Loucy (cell line): Measurements from ENCODE around the gene VWA8.

Source experiments
- H2AFZ ChIP-seq: fragments of 200-600 bp; sonication (generic); 2 replicates; pipeline ENCODE4 v1.6.0; 2016; ENCODE audit warnings: antibody characterized with exemption, mild to moderate bottlenecking, low read length, moderate library complexity
- H3F3A ChIP-seq: fragments of 200-600 bp; 2 replicates; pipeline ENCODE4 v1.6.0; 2016; ENCODE audit warnings: antibody characterized with exemption, low read depth, mild to moderate bottlenecking
- H3K27me3 ChIP-seq: fragments of 200-600 bp; sonication (generic); 2 replicates; pipeline ENCODE4 v1.6.1; 2014; ENCODE audit warnings: low read length, mild to moderate bottlenecking; ENCODE audit not compliant: insufficient read depth, poor library complexity, severe bottlenecking
- H3K36me3 ChIP-seq: fragments of 200-600 bp; sonication (generic); 2 replicates; pipeline ENCODE4 v1.6.1; 2016; ENCODE audit warnings: low read length; ENCODE audit not compliant: insufficient read depth
- H3K4me1 ChIP-seq: fragments of 200-600 bp; sonication (generic); 2 replicates; pipeline ENCODE4 v1.5.1; 2014; ENCODE audit warnings: low read length, mild to moderate bottlenecking; ENCODE audit not compliant: insufficient read depth, poor library complexity, severe bottlenecking
- H3K4me2 ChIP-seq: fragments of 200-600 bp; sonication (generic); 2 replicates; pipeline ENCODE4 v1.6.0; 2014; ENCODE audit warnings: antibody characterized with exemption, low read length, low read depth, mild to moderate bottlenecking; ENCODE audit not compliant: poor library complexity, severe bottlenecking
- H3K4me3 ChIP-seq: fragments of 200-600 bp; sonication (generic); 2 replicates; pipeline ENCODE4 v1.5.1; 2014; ENCODE audit warnings: low read length, mild to moderate bottlenecking, mixed read lengths; ENCODE audit not compliant: poor library complexity, severe bottlenecking
- H3K79me2 ChIP-seq: fragments of 200-600 bp; sonication (generic); 2 replicates; pipeline ENCODE4 v1.6.1; 2014; ENCODE audit warnings: low read length; ENCODE audit not compliant: insufficient read depth
- H3K9ac ChIP-seq: fragments of 200-600 bp; sonication (generic); 2 replicates; pipeline ENCODE4 v1.6.0; 2014; ENCODE audit warnings: mild to moderate bottlenecking, low read depth, low read length, moderate library complexity; ENCODE audit not compliant: poor library complexity, severe bottlenecking
- H3K9me2 ChIP-seq: fragments of 200-600 bp; sonication (generic); replicated peaks from 2 replicates; pipeline ENCODE4 v1.6.1; 2016; ENCODE audit warnings: low read depth, low read length, mixed read lengths
- H3K9me3 ChIP-seq: fragments of 200-600 bp; sonication (generic); 2 replicates; pipeline ENCODE4 v1.6.1; 2014; ENCODE audit warnings: mild to moderate bottlenecking, antibody characterized with exemption, low read length, low read depth; ENCODE audit not compliant: insufficient read depth
- H4K20me1 ChIP-seq: fragments of 200-600 bp; sonication (generic); 2 replicates; pipeline ENCODE4 v1.6.0; 2014; ENCODE audit warnings: antibody characterized with exemption, low read length, mild to moderate bottlenecking; ENCODE audit not compliant: insufficient read depth, poor library complexity, severe bottlenecking
- CTCF ChIP-seq: fragments of 200-600 bp; sonication (generic); conservative IDR thresholded peaks from 2 replicates; pipeline ENCODE4 v1.5.1; 2014; ENCODE audit warnings: mild to moderate bottlenecking, antibody characterized with exemption, low read length
- EZH2phosphoT487 ChIP-seq: fragments of 200-600 bp; IDR thresholded peaks from 2 replicates; pipeline ENCODE4 v1.6.1; 2018; ENCODE audit warnings: antibody characterized with exemption, mild to moderate bottlenecking, moderate library complexity, borderline replicate concordance

The VWA8 gene

GRCh38 chr13:41775251-41775650 lies 185.7 kb downstream of the VWA8 start:
- H3K4me1 ChIP-seq: no peaks in the 10 kb centered on the region
- TF ChIP-seq EZH2phosphoT487 (no peak), CTCF (no peak)
- peaks cover 12% of the 10 kb centered on the region; the same call in 1 of the 2 replicates for H3K36me3 ChIP-seq
- H3K9ac ChIP-seq: no peak overlapping the region
- H3F3A ChIP-seq: no peaks in the 10 kb centered on the region
- no peaks in the 10 kb centered on the region for H3K9me2 ChIP-seq
- no peak overlapping the region for H3K4me2 ChIP-seq
- no peaks in the 10 kb centered on the region for H3K9me3 ChIP-seq
- no peaks in the 10 kb centered on the region for H4K20me1 ChIP-seq
- no peaks in the 10 kb centered on the region for H3K79me2 ChIP-seq
- H3K4me3 ChIP-seq: no peak overlapping the region
- H2AFZ ChIP-seq: no peak overlapping the region
- no peaks in the 10 kb centered on the region for H3K27me3 ChIP-seq

- H4K20me1 ChIP-seq: no peaks in the 10 kb centered on the region
- no peaks in the 10 kb centered on the region for H3K27me3 ChIP-seq
- no peaks in the 10 kb centered on the region for H3K4me1 ChIP-seq
- H3K4me2 ChIP-seq: no peak overlapping the region
- H3K9me3 ChIP-seq: no peaks in the 10 kb centered on the region
- H3K9me2 ChIP-seq: no peaks in the 10 kb centered on the region
- H3K36me3 ChIP-seq: peaks cover 12% of the 10 kb centered on the region; the same call in 1 of the 2 replicates
- H3K9ac ChIP-seq: no peak overlapping the region
- no peak overlapping the region for H3K4me3 ChIP-seq
- no peak overlapping the region for H2AFZ ChIP-seq
- TF ChIP-seq CTCF (no peak), EZH2phosphoT487 (no peak)
- no peaks in the 10 kb centered on the region for H3F3A ChIP-seq
- H3K79me2 ChIP-seq: no peaks in the 10 kb centered on the region
Measured at GRCh38 chr13:41774605-41775218, 186.2 kb downstream of the VWA8 start.

- H4K20me1 ChIP-seq: no peaks in the 10 kb centered on the region
- no peak for TF ChIP-seq CTCF
- TF ChIP-seq EZH2phosphoT487: no peak
- H3K4me3 ChIP-seq: no peak overlapping the region
- H3K9me2 ChIP-seq: no peaks in the 10 kb centered on the region
- no peaks in the 10 kb centered on the region for H3K27me3 ChIP-seq
- H2AFZ ChIP-seq: no peak overlapping the region
- H3K9ac ChIP-seq: no peak overlapping the region
- H3K9me3 ChIP-seq: no peaks in the 10 kb centered on the region
- no peaks in the 10 kb centered on the region for H3K36me3 ChIP-seq
- no peaks in the 10 kb centered on the region for H3K79me2 ChIP-seq
- H3F3A ChIP-seq: no peaks in the 10 kb centered on the region
- no peak overlapping the region for H3K4me2 ChIP-seq
- peaks cover 10% of the 10 kb centered on the region for H3K4me1 ChIP-seq
Measured at GRCh38 chr13:41767801-41768200, 193.1 kb downstream of the VWA8 start.
